ENCODE measurements around the gene ERVH48-1.
A peak's percentile ranks its signal among the peaks of the same experiment; 100 is the strongest.
"Not testable (repeated sequence)": the region's sequence is repeated elsewhere in the genome, so short reads cannot be mapped to it uniquely, and the experiment has no call there.

Gene ERVH48-1

GRCh38 chr21:42932378-42933136 lies 7.1 kb upstream of the ERVH48-1 start:
- not testable (repeated sequence) for H3K9me3 Mint-ChIP-seq; H3K36me3 Mint-ChIP-seq; ATAC-seq (ENCODE audit: low read depth); H3K4me3 Mint-ChIP-seq; H3K27me3 Mint-ChIP-seq; H3K4me1 Mint-ChIP-seq; H3K27ac Mint-ChIP-seq; DNase-seq (ENCODE audit: low spot score in 2 of 2)

- Mint-ChIP-seq H3K4me3 (no peak overlapping the region), H3K4me1 (peaks cover under 1% of the 10 kb centered on the region), H3K27me3 (no peaks in the 10 kb centered on the region), H3K9me3 (no peaks in the 10 kb centered on the region), H3K36me3 (no peaks in the 10 kb centered on the region), H3K27ac (no peak overlapping the region)
- no peak for DNase-seq (ENCODE audit: low spot score in 2 of 2)
- no peak for ATAC-seq (ENCODE audit: low read depth)
Measured at GRCh38 chr21:42931560-42932235, 6.3 kb upstream of the ERVH48-1 start.

DNA sequence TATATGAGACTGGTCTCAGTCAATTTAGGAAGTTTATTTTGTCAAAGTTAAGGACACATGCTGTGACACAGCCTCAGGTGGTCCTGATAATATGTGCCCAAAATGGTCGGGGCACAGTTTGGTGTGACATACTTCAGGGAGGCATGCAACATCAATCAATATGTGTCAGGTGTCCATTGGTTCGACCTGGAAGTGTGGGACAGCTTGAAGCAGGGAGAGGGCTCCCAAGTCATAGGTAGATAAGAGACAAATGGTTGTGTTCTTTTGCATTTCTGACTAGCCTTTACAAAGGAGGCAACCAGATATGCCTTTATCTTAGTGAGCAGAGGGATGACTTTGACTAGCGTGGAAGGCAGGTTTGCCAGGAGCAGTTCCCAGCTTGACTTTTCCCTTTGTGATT lies 4.5 kb upstream of the ERVH48-1 start:
- H3K36me3 Mint-ChIP-seq, result no peaks in the 10 kb centered on the region
- no peak overlapping the region for H3K27ac Mint-ChIP-seq
- no peak for ATAC-seq (ENCODE audit: low read depth)
- H3K9me3 Mint-ChIP-seq, result no peaks in the 10 kb centered on the region
- H3K27me3 Mint-ChIP-seq, result no peaks in the 10 kb centered on the region
- DNase-seq (ENCODE audit: low spot score in 2 of 2), result no peak
- no peaks in the 10 kb centered on the region for H3K4me1 Mint-ChIP-seq
- no peak overlapping the region for H3K4me3 Mint-ChIP-seq

- H3K4me1 Mint-ChIP-seq, result peaks cover 12% of the 10 kb centered on the region
- not testable (repeated sequence) for ATAC-seq (ENCODE audit: low read depth); H3K27ac Mint-ChIP-seq; H3K9me3 Mint-ChIP-seq; H3K4me3 Mint-ChIP-seq; H3K36me3 Mint-ChIP-seq; DNase-seq (ENCODE audit: low spot score in 2 of 2); H3K27me3 Mint-ChIP-seq
Measured at GRCh38 chr21:42927474-42928200, 2.2 kb upstream of the ERVH48-1 start.

- Mint-ChIP-seq H3K4me1 (peaks cover 12% of the 10 kb centered on the region), H3K9me3 (no peaks in the 10 kb centered on the region), H3K27ac (peak overlapping the region; percentile 53), H3K36me3 (no peaks in the 10 kb centered on the region), H3K4me3 (no peak overlapping the region), H3K27me3 (no peaks in the 10 kb centered on the region)
- ATAC-seq (ENCODE audit: low read depth) (no peak), DNase-seq (ENCODE audit: low spot score in 2 of 2) (no peak)
Measured at GRCh38 chr21:42924433-42924751, 1.0 kb downstream of the ERVH48-1 start.

GRCh38 chr21:42923553-42924432 lies 1.6 kb downstream of the ERVH48-1 start:
- Mint-ChIP-seq H3K9me3 (no peaks in the 10 kb centered on the region), H3K27ac (peak overlapping the region; percentile 53), H3K4me1 (peaks cover 12% of the 10 kb centered on the region), H3K4me3 (peak overlapping the region; percentile 46), H3K27me3 (no peaks in the 10 kb centered on the region), H3K36me3 (no peaks in the 10 kb centered on the region)
- peak; percentile 54 to 60 for DNase-seq (ENCODE audit: low spot score in 2 of 2)
- peak; percentile 94 for ATAC-seq (ENCODE audit: low read depth)

DNA sequence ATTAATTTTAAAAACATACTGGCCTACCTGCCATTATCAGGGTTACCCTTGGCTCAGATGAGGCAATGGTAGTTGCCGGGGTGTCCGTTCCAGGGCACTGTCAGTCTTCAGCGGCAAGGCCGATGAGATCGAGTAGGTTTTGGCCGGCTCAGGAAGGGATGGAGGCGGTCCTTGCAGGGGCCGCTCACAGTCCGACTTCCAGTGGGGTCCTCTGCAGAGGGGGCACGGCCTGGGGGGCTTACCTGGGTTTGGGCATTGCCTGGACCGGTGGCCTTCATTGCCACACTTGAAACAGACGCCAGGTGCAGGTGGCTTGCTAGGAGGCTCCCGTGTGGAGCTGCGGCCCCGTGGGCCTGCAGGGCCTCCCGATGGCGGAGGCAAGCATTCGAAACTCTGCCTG lies 2.5 kb downstream of the ERVH48-1 start:
- H3K36me3 Mint-ChIP-seq, result no peaks in the 10 kb centered on the region
- no peak overlapping the region for H3K27ac Mint-ChIP-seq
- H3K4me1 Mint-ChIP-seq, result peaks cover 12% of the 10 kb centered on the region
- ATAC-seq (ENCODE audit: low read depth) (no peak), DNase-seq (ENCODE audit: low spot score in 2 of 2) (no peak)
- H3K4me3 Mint-ChIP-seq, result no peak overlapping the region
- no peaks in the 10 kb centered on the region for H3K27me3 Mint-ChIP-seq
- H3K9me3 Mint-ChIP-seq, result no peaks in the 10 kb centered on the region

DNA sequence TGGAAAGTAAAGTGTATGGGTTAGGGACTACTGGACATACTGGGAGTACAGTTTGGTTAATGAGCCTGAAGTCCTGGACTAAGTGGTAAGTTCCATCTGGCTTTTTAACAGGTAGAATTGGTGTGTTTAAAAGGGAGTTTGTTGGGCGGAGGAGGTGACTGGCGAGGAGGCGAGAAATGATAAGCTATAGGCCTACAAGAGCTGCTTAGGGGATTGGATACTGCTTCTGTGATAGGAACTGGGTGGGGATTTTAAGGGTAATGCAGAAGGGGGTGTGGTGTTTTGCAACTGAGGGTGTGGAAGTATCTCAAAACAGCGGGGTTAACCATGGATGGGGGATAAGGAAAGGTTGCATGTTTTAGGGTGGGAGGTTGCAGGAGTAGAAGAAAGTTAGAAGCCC lies 3.5 kb downstream of the ERVH48-1 start:
- Mint-ChIP-seq H3K27me3 (no peaks in the 10 kb centered on the region), H3K27ac (no peak overlapping the region), H3K4me1 (peaks cover 12% of the 10 kb centered on the region), H3K9me3 (no peaks in the 10 kb centered on the region), H3K36me3 (no peaks in the 10 kb centered on the region), H3K4me3 (no peak overlapping the region)
- no peak for DNase-seq (ENCODE audit: low spot score in 2 of 2)
- no peak for ATAC-seq (ENCODE audit: low read depth)

DNA sequence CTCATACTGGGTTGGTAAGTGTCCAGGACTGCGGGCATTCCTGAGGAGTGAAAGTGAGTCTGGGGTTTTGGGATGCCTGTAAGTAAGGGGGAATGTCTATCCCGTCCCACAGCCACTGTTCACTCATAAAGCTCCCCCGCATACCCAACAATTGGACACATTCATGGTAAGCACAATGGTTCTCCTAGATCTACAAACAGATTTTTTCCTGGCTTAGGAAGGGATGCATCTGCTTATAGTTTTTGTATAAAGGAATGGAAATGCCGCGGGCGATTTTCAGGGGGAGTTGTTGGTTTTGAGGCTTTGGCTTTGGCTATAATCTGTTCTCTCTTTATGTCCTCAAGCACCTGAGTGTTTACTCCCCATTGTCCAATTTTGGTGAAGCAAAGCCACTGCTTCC lies 7.1 kb downstream of the ERVH48-1 start:
- H3K4me3 Mint-ChIP-seq, result no peak overlapping the region
- H3K27ac Mint-ChIP-seq, result no peak overlapping the region
- H3K36me3 Mint-ChIP-seq, result no peaks in the 10 kb centered on the region
- H3K9me3 Mint-ChIP-seq, result no peaks in the 10 kb centered on the region
- DNase-seq (ENCODE audit: low spot score in 2 of 2) (no peak), ATAC-seq (ENCODE audit: low read depth) (no peak)
- H3K4me1 Mint-ChIP-seq, result peaks cover 1% of the 10 kb centered on the region
- H3K27me3 Mint-ChIP-seq, result no peaks in the 10 kb centered on the region

DNA sequence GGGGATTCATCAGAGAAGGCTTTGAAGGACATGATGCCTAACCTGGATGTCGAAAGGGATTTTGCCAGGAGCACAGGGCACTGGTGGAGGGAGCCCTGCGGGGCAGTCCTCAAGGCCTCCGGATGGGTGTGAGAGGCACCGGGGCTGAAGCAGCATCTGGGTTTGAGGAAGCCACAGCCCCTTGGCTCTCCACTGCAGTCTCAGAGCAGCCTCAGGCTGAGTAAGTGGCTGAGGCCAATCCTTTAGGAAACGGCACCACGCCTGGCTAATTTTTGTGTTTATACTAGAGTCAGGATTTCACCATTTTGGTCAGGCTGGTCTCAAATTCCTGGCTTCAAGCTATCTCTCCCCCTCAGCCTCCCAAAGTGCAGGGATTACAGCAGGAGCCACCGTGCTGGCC lies 12.0 kb downstream of the ERVH48-1 start:
- DNase-seq (ENCODE audit: low spot score in 2 of 2) (no peak), ATAC-seq (ENCODE audit: low read depth) (no peak)
- H3K4me3 Mint-ChIP-seq, result no peak overlapping the region
- H3K9me3 Mint-ChIP-seq, result no peaks in the 10 kb centered on the region
- H3K4me1 Mint-ChIP-seq, result peaks cover 2% of the 10 kb centered on the region
- H3K36me3 Mint-ChIP-seq, result peaks cover 9% of the 10 kb centered on the region
- no peaks in the 10 kb centered on the region for H3K27me3 Mint-ChIP-seq
- no peak overlapping the region for H3K27ac Mint-ChIP-seq

GRCh38 chr21:42911920-42912319 lies 13.5 kb downstream of the ERVH48-1 start:
- H3K4me3 Mint-ChIP-seq; ATAC-seq (ENCODE audit: low read depth); H3K27ac Mint-ChIP-seq; DNase-seq (ENCODE audit: low spot score in 2 of 2); H3K9me3 Mint-ChIP-seq; H3K27me3 Mint-ChIP-seq; H3K4me1 Mint-ChIP-seq: not testable (repeated sequence)
- H3K36me3 Mint-ChIP-seq, result peaks cover 11% of the 10 kb centered on the region

DNA sequence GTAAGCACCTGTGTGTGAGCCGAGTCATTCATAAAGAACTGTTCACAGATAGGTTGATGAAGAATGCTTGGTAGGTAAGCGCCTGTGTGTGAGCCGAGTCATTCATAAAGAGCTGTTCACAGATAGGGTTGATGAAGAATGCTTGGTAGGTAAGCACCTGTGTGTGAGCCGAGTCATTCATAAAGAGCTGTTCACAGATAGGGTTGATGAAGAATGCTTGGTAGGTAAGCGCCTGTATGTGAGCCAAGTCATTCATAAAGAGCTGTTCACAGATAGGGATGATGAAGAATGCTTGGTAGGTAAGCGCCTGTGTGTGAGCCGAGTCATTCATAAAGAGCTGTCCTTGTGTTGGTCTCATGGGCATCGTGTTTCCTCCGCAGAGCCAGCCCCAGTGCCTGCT lies 16.9 kb downstream of the ERVH48-1 start:
- peaks cover 22% of the 10 kb centered on the region for H3K36me3 Mint-ChIP-seq

GRCh38 chr21:42906233-42906632 lies 19.2 kb downstream of the ERVH48-1 start:
- H3K27me3 Mint-ChIP-seq, result no peaks in the 10 kb centered on the region
- H3K9me3 Mint-ChIP-seq, result no peaks in the 10 kb centered on the region
- H3K4me3 Mint-ChIP-seq, result no peak overlapping the region
- H3K4me1 Mint-ChIP-seq, result peaks cover 2% of the 10 kb centered on the region
- H3K27ac Mint-ChIP-seq, result no peak overlapping the region
- ATAC-seq (ENCODE audit: low read depth) (no peak), DNase-seq (ENCODE audit: low spot score in 2 of 2) (no peak)
- H3K36me3 Mint-ChIP-seq, result peaks cover 22% of the 10 kb centered on the region

More for the DNA sequence above, 16.9 kb downstream of the ERVH48-1 start:
- H3K4me3 Mint-ChIP-seq; H3K4me1 Mint-ChIP-seq; H3K27ac Mint-ChIP-seq; ATAC-seq (ENCODE audit: low read depth); H3K27me3 Mint-ChIP-seq; DNase-seq (ENCODE audit: low spot score in 2 of 2); H3K9me3 Mint-ChIP-seq: not testable (repeated sequence)

DNA sequence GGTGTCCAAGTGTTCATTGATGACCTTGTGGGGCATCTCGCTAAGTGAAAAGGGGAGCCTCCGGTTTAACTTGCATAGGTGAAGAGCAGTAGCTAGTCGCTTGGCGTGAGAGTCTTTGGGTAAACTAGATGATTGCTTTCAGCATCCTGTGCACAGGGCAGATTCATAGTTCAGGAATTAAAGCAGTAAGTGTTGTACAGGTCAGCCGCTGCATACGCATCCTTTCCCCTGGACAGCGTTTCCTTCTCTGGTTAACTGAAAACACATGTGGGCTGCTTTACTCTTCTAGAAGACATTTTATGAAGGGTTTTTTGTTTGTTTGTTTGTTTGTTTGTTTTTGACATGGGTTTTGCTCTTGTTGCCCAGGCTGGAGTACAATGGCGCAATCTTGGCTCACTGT lies 20.2 kb downstream of the ERVH48-1 start:
- Mint-ChIP-seq H3K27ac (no peak overlapping the region), H3K27me3 (no peaks in the 10 kb centered on the region), H3K4me3 (no peak overlapping the region), H3K4me1 (no peaks in the 10 kb centered on the region), H3K36me3 (peaks cover 20% of the 10 kb centered on the region), H3K9me3 (no peaks in the 10 kb centered on the region)
- no peak for DNase-seq (ENCODE audit: low spot score in 2 of 2)
- no peak for ATAC-seq (ENCODE audit: low read depth)

Measured in memory B cell (primary cell).